ENCODE results near the gene COG2.

Gene COG2

DNA sequence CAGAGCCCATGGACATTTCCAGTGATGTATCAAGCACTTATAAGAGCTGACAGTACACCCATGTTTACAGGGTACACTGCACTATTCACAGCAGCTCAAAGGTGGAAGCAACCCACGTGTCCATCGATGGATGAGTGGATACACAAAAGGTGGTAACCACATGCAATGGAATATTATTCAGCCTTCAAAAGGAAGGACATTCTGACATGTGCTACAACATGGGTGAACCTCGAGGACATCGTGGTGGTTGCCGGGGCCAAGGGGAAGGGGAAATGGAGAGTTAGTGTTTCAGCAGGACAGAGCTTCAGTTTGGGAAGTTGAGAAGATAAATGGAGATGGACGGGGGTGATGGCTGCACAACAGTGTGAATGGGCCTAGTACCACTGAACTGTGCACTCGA is 62.5 kb downstream of the COG2 start:
- H3K27ac Mint-ChIP-seq = no peak overlapping the region
- no peaks in the 10 kb centered on the region for H3K4me1 Mint-ChIP-seq
- H3K36me3 Mint-ChIP-seq = no peaks in the 10 kb centered on the region
- ATAC-seq (ENCODE audit: low read depth) (no peak), DNase-seq (ENCODE audit: low spot score in 2 of 2) (no peak)
- peaks cover 3% of the 10 kb centered on the region for H3K9me3 Mint-ChIP-seq
- no peak overlapping the region for H3K4me3 Mint-ChIP-seq
- H3K27me3 Mint-ChIP-seq = peaks cover 10% of the 10 kb centered on the region

GRCh38 chr1:230705289-230706019 is 63.2 kb downstream of the COG2 start:
- H3K4me3 Mint-ChIP-seq = no peak overlapping the region
- ATAC-seq (ENCODE audit: low read depth) = no peak
- peaks cover 3% of the 10 kb centered on the region for H3K9me3 Mint-ChIP-seq
- peaks cover 10% of the 10 kb centered on the region for H3K27me3 Mint-ChIP-seq
- no peak for DNase-seq (ENCODE audit: low spot score in 2 of 2)
- no peaks in the 10 kb centered on the region for H3K4me1 Mint-ChIP-seq
- no peaks in the 10 kb centered on the region for H3K36me3 Mint-ChIP-seq
- no peak overlapping the region for H3K27ac Mint-ChIP-seq

- Mint-ChIP-seq H3K4me3 (no peak overlapping the region), H3K27ac (no peak overlapping the region), H3K27me3 (peaks cover 11% of the 10 kb centered on the region), H3K4me1 (no peaks in the 10 kb centered on the region), H3K9me3 (peaks cover 3% of the 10 kb centered on the region), H3K36me3 (no peaks in the 10 kb centered on the region)
- no peak for ATAC-seq (ENCODE audit: low read depth)
- DNase-seq (ENCODE audit: low spot score in 2 of 2) = no peak
These were observed 63.9 kb downstream of the COG2 start for GRCh38 chr1:230706020-230706699.

- peaks cover 3% of the 10 kb centered on the region for H3K9me3 Mint-ChIP-seq
- peaks cover 11% of the 10 kb centered on the region for H3K27me3 Mint-ChIP-seq
- H3K4me1 Mint-ChIP-seq = no peaks in the 10 kb centered on the region
- no peak overlapping the region for H3K4me3 Mint-ChIP-seq
- DNase-seq (ENCODE audit: low spot score in 2 of 2) (no peak), ATAC-seq (ENCODE audit: low read depth) (no peak)
- no peak overlapping the region for H3K27ac Mint-ChIP-seq
- no peaks in the 10 kb centered on the region for H3K36me3 Mint-ChIP-seq
These were observed 64.8 kb downstream of the COG2 start for GRCh38 chr1:230706887-230707731.

GRCh38 chr1:230707732-230708630 is 65.7 kb downstream of the COG2 start:
- H3K9me3 Mint-ChIP-seq = peaks cover 3% of the 10 kb centered on the region
- ATAC-seq (ENCODE audit: low read depth) = no peak
- H3K27ac Mint-ChIP-seq = no peak overlapping the region
- DNase-seq (ENCODE audit: low spot score in 2 of 2) = no peak
- no peaks in the 10 kb centered on the region for H3K36me3 Mint-ChIP-seq
- H3K4me1 Mint-ChIP-seq = no peaks in the 10 kb centered on the region
- no peak overlapping the region for H3K4me3 Mint-ChIP-seq
- H3K27me3 Mint-ChIP-seq = peaks cover 14% of the 10 kb centered on the region

- Mint-ChIP-seq H3K36me3 (no peaks in the 10 kb centered on the region), H3K9me3 (peaks cover 3% of the 10 kb centered on the region), H3K4me3 (no peak overlapping the region), H3K27ac (no peak overlapping the region), H3K27me3 (peaks cover 15% of the 10 kb centered on the region), H3K4me1 (no peaks in the 10 kb centered on the region)
- DNase-seq (ENCODE audit: low spot score in 2 of 2) (no peak), ATAC-seq (ENCODE audit: low read depth) (no peak)
These were observed 66.6 kb downstream of the COG2 start for GRCh38 chr1:230708631-230709580.

- no peak for ATAC-seq (ENCODE audit: low read depth)
- Mint-ChIP-seq H3K4me1 (no peaks in the 10 kb centered on the region), H3K9me3 (peaks cover under 1% of the 10 kb centered on the region), H3K36me3 (peaks cover 2% of the 10 kb centered on the region), H3K27ac (no peak overlapping the region), H3K4me3 (no peak overlapping the region), H3K27me3 (peaks cover 17% of the 10 kb centered on the region)
- DNase-seq (ENCODE audit: low spot score in 2 of 2) = no peak
These were observed 67.6 kb downstream of the COG2 start for GRCh38 chr1:230709619-230710542.

- Mint-ChIP-seq H3K36me3 (peaks cover 2% of the 10 kb centered on the region), H3K9me3 (no peaks in the 10 kb centered on the region), H3K4me3 (no peak overlapping the region), H3K4me1 (no peaks in the 10 kb centered on the region), H3K27ac (no peak overlapping the region), H3K27me3 (peaks cover 17% of the 10 kb centered on the region)
- no peak for DNase-seq (ENCODE audit: low spot score in 2 of 2)
- ATAC-seq (ENCODE audit: low read depth) = no peak
These were observed 68.2 kb downstream of the COG2 start for GRCh38 chr1:230710543-230710904.

DNA sequence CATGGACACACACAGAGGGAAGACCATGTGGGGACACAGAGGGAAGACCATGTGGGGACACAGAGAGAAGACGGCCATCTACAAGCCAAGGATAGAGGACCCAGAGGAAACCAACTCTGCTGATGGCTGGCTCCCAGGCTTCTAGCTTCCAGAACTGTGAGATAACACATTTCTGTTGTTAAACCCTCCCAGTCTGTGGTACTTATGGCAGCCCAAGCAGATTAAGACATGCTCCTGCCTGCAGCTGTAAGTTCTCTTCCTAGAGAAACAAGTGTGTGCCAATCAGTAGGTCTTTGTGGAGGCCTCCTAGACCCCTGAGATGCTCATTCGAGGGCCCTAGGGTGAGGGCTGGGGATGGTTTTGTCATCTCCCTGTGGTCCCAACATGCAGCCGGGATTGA is 69.0 kb downstream of the COG2 start:
- ATAC-seq (ENCODE audit: low read depth) (no peak), DNase-seq (ENCODE audit: low spot score in 2 of 2) (no peak)
- Mint-ChIP-seq H3K36me3 (peaks cover 2% of the 10 kb centered on the region), H3K27me3 (peaks cover 19% of the 10 kb centered on the region), H3K27ac (no peak overlapping the region), H3K4me1 (no peaks in the 10 kb centered on the region), H3K9me3 (no peaks in the 10 kb centered on the region), H3K4me3 (no peak overlapping the region)

DNA sequence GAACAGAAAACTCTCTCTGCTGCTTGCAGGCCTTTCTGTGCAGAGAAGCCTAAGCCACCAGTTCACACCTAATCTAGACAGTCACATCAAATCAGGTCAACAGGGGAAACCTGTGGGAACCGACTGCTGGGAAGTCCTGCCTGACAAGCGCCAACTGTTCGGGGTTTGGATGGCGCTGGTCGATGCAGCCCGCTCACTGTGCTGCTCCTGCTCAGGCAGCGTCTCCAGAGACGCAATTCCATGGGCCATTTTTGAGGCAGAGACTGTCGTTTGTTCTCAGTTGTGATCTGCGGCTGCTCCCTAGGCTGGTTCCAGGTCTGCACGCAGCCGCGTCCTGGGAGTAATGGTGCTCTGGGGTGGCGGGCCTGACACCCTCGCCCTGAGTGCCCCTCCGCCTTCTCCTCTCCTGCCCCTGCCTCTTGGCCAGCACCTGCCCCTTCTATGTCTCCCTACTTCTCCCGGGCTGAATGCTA is 70.2 kb downstream of the COG2 start:
- Mint-ChIP-seq H3K4me3 (no peak overlapping the region), H3K9me3 (peaks cover 2% of the 10 kb centered on the region), H3K4me1 (no peaks in the 10 kb centered on the region), H3K27ac (no peak overlapping the region), H3K27me3 (peaks cover 19% of the 10 kb centered on the region), H3K36me3 (peaks cover 2% of the 10 kb centered on the region)
- no peak for ATAC-seq (ENCODE audit: low read depth)
- no peak for DNase-seq (ENCODE audit: low spot score in 2 of 2)

DNA sequence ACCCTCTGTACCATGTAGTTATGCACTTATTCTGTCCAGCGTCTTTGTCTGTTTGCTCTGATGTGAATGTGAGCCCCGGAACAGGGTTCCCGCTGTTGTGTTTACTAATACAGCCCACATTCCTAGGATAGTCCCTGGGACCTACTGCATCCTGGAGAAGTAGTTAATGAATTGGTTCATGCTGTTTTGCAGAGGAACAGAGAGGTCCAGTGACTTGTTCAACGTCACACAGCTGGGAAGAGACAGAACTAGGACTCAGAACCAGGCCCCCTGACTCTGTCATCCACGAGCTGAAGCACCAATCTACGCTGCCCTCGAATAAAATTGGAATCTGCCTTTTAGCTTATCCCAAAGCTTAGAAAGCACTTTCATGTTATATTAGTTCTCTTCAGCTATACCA is 70.9 kb downstream of the COG2 start:
- Mint-ChIP-seq H3K27me3 (peaks cover 19% of the 10 kb centered on the region), H3K9me3 (peaks cover 2% of the 10 kb centered on the region), H3K4me1 (no peaks in the 10 kb centered on the region), H3K36me3 (peaks cover 2% of the 10 kb centered on the region), H3K27ac (no peak overlapping the region), H3K4me3 (no peak overlapping the region)
- ATAC-seq (ENCODE audit: low read depth) (no peak), DNase-seq (ENCODE audit: low spot score in 2 of 2) (no peak)

DNA sequence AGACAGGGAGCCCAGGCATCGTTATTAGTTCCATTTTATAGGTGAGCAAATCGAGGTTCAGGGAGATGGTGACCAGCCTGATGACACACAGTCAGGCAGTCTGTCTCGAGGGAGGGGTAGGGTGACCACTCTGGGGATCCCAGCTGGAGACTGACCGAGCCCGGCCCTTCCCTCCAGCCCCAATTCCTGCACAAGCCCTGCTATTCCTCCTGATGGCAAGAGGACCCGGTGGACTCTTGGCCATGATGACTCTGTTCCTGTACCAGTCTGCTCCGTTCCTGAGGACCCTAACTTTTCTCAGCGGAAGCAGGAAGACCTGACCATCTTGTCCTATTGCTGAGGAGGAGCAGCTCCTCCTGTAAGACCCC is 71.2 kb downstream of the COG2 start:
- ATAC-seq (ENCODE audit: low read depth) (no peak), DNase-seq (ENCODE audit: low spot score in 2 of 2) (no peak)
- Mint-ChIP-seq H3K27ac (no peak overlapping the region), H3K9me3 (peaks cover 2% of the 10 kb centered on the region), H3K36me3 (peaks cover 2% of the 10 kb centered on the region), H3K4me1 (no peaks in the 10 kb centered on the region), H3K27me3 (peaks cover 16% of the 10 kb centered on the region), H3K4me3 (no peak overlapping the region)

All from memory B cell (primary cell).